Loucy (cell line): Measurements from ENCODE around the gene BMPER.

Experiments
- H2AFZ ChIP-seq: fragments of 200-600 bp; sonication (generic); 2 replicates; pipeline ENCODE4 v1.6.0; 2016; ENCODE audit warnings: antibody characterized with exemption, mild to moderate bottlenecking, low read length, moderate library complexity
- H3F3A ChIP-seq: fragments of 200-600 bp; 2 replicates; pipeline ENCODE4 v1.6.0; 2016; ENCODE audit warnings: antibody characterized with exemption, low read depth, mild to moderate bottlenecking
- H3K27me3 ChIP-seq: fragments of 200-600 bp; sonication (generic); 2 replicates; pipeline ENCODE4 v1.6.1; 2014; ENCODE audit warnings: low read length, mild to moderate bottlenecking; ENCODE audit not compliant: insufficient read depth, poor library complexity, severe bottlenecking
- H3K36me3 ChIP-seq: fragments of 200-600 bp; sonication (generic); 2 replicates; pipeline ENCODE4 v1.6.1; 2016; ENCODE audit warnings: low read length; ENCODE audit not compliant: insufficient read depth
- H3K4me1 ChIP-seq: fragments of 200-600 bp; sonication (generic); 2 replicates; pipeline ENCODE4 v1.5.1; 2014; ENCODE audit warnings: low read length, mild to moderate bottlenecking; ENCODE audit not compliant: insufficient read depth, poor library complexity, severe bottlenecking
- H3K4me2 ChIP-seq: fragments of 200-600 bp; sonication (generic); 2 replicates; pipeline ENCODE4 v1.6.0; 2014; ENCODE audit warnings: antibody characterized with exemption, low read length, low read depth, mild to moderate bottlenecking; ENCODE audit not compliant: poor library complexity, severe bottlenecking
- H3K4me3 ChIP-seq: fragments of 200-600 bp; sonication (generic); 2 replicates; pipeline ENCODE4 v1.5.1; 2014; ENCODE audit warnings: low read length, mild to moderate bottlenecking, mixed read lengths; ENCODE audit not compliant: poor library complexity, severe bottlenecking
- H3K79me2 ChIP-seq: fragments of 200-600 bp; sonication (generic); 2 replicates; pipeline ENCODE4 v1.6.1; 2014; ENCODE audit warnings: low read length; ENCODE audit not compliant: insufficient read depth
- H3K9ac ChIP-seq: fragments of 200-600 bp; sonication (generic); 2 replicates; pipeline ENCODE4 v1.6.0; 2014; ENCODE audit warnings: mild to moderate bottlenecking, low read depth, low read length, moderate library complexity; ENCODE audit not compliant: poor library complexity, severe bottlenecking
- H3K9me2 ChIP-seq: fragments of 200-600 bp; sonication (generic); replicated peaks from 2 replicates; pipeline ENCODE4 v1.6.1; 2016; ENCODE audit warnings: low read depth, low read length, mixed read lengths
- H3K9me3 ChIP-seq: fragments of 200-600 bp; sonication (generic); 2 replicates; pipeline ENCODE4 v1.6.1; 2014; ENCODE audit warnings: mild to moderate bottlenecking, antibody characterized with exemption, low read length, low read depth; ENCODE audit not compliant: insufficient read depth
- H4K20me1 ChIP-seq: fragments of 200-600 bp; sonication (generic); 2 replicates; pipeline ENCODE4 v1.6.0; 2014; ENCODE audit warnings: antibody characterized with exemption, low read length, mild to moderate bottlenecking; ENCODE audit not compliant: insufficient read depth, poor library complexity, severe bottlenecking
- EZH2phosphoT487 ChIP-seq: fragments of 200-600 bp; IDR thresholded peaks from 2 replicates; pipeline ENCODE4 v1.6.1; 2018; ENCODE audit warnings: antibody characterized with exemption, mild to moderate bottlenecking, moderate library complexity, borderline replicate concordance
- TF ChIP-seq, protein P1 (sequence below): fragments of 200-600 bp; sonication (generic); conservative IDR thresholded peaks from 2 replicates; pipeline ENCODE4 v1.5.1; 2014; ENCODE audit warnings: mild to moderate bottlenecking, antibody characterized with exemption, low read length

The BMPER gene

DNA sequence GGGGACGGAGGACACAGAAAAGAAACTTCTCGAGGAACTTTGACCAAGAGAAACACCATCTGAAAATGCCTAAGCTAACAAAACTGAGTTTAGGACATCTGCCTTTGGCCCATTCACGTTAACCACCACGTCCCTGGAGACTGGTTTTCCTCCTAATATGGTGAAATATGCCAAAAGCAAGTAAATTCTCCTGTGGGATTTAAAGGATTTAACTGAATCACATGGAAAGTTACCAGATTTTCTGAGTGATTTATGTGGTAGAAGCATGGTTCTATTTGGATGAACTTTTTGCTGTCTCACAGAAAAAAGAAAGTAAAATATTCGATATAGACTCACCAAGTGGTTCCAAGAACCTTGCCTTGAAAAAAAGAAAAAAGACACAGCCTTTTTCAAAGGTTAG is 30.4 kb upstream of the BMPER start:
- H3F3A ChIP-seq, result no peaks in the 10 kb centered on the region
- H3K27me3 ChIP-seq, result no peaks in the 10 kb centered on the region
- H3K9ac ChIP-seq, result no peak overlapping the region
- no peaks in the 10 kb centered on the region for H3K9me3 ChIP-seq
- H4K20me1 ChIP-seq, result no peaks in the 10 kb centered on the region
- H3K4me2 ChIP-seq, result no peak overlapping the region
- TF ChIP-seq, protein P1, sequence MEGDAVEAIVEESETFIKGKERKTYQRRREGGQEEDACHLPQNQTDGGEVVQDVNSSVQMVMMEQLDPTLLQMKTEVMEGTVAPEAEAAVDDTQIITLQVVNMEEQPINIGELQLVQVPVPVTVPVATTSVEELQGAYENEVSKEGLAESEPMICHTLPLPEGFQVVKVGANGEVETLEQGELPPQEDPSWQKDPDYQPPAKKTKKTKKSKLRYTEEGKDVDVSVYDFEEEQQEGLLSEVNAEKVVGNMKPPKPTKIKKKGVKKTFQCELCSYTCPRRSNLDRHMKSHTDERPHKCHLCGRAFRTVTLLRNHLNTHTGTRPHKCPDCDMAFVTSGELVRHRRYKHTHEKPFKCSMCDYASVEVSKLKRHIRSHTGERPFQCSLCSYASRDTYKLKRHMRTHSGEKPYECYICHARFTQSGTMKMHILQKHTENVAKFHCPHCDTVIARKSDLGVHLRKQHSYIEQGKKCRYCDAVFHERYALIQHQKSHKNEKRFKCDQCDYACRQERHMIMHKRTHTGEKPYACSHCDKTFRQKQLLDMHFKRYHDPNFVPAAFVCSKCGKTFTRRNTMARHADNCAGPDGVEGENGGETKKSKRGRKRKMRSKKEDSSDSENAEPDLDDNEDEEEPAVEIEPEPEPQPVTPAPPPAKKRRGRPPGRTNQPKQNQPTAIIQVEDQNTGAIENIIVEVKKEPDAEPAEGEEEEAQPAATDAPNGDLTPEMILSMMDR, result no peak
- no peak for TF ChIP-seq EZH2phosphoT487
- no peaks in the 10 kb centered on the region for H3K79me2 ChIP-seq
- no peak overlapping the region for H3K4me3 ChIP-seq
- no peaks in the 10 kb centered on the region for H3K9me2 ChIP-seq
- H3K4me1 ChIP-seq, result no peaks in the 10 kb centered on the region
- no peak overlapping the region for H2AFZ ChIP-seq
- H3K36me3 ChIP-seq, result no peaks in the 10 kb centered on the region

DNA sequence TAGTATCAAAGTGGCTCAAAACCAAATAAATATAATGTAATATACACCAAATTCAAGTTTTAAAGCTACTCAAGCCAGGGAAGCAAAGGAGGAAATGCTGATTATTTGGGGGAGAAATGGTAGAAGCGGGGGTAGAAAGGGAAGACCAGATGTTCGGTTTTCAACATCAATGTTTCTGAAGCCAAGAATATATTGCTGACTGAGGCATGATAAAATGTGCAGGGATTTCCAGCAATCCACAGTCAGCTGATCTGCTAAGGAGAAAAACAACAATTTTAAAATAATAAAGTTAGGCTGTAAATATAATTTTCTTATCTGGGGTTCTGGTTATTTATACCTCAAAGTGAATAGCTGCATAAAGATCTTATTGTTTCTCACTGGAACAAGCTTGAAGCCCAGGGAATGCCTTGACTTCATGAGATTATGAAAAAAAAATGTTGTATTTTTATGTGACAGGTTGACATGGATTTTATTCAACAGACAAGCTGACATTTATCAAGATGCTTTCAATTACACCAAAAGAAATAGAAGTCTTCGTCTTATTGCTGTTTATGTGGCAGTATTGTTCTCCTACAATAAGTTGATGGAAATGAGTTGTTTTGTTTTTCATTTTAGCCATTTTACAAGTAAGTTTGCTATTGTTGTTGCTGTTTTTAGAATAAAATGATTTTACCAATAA is 28.6 kb upstream of the BMPER start:
- Histone ChIP-seq H4K20me1 (no peaks in the 10 kb centered on the region), H3K36me3 (no peaks in the 10 kb centered on the region), H3K4me3 (no peak overlapping the region), H3K9ac (no peak overlapping the region), H3K9me2 (no peaks in the 10 kb centered on the region), H3K79me2 (no peaks in the 10 kb centered on the region), H2AFZ (no peak overlapping the region), H3K4me2 (no peak overlapping the region), H3K9me3 (no peaks in the 10 kb centered on the region), H3F3A (no peaks in the 10 kb centered on the region), H3K27me3 (no peaks in the 10 kb centered on the region), H3K4me1 (no peaks in the 10 kb centered on the region)
- TF ChIP-seq EZH2phosphoT487, result no peak
- TF ChIP-seq, protein P1, result no peak

DNA sequence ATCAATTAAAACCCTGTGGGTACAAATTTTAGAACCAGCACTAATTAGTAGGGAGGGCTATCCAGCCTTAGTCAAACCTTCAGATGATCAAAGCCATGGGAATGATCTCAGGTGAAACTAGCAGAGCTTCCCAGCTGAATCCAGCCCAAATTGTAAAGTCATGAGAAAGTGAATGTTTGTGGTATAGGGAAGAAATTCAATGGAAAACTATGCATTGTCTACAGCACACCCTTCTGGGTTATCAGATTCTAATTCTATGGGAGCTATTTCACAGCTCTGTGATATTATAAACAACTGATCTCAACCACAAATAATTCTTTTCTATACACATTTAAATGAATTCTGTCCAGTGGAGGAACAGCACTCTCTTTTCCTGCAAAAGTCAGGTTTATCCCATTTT is 24.6 kb upstream of the BMPER start:
- Histone ChIP-seq H3K36me3 (no peaks in the 10 kb centered on the region), H3F3A (no peaks in the 10 kb centered on the region), H2AFZ (no peak overlapping the region), H4K20me1 (no peaks in the 10 kb centered on the region), H3K9me2 (no peaks in the 10 kb centered on the region), H3K79me2 (no peaks in the 10 kb centered on the region), H3K4me1 (peaks cover 8% of the 10 kb centered on the region), H3K27me3 (no peaks in the 10 kb centered on the region), H3K9ac (no peak overlapping the region), H3K4me3 (no peak overlapping the region), H3K9me3 (no peaks in the 10 kb centered on the region), H3K4me2 (no peak overlapping the region)
- TF ChIP-seq EZH2phosphoT487, result no peak

DNA sequence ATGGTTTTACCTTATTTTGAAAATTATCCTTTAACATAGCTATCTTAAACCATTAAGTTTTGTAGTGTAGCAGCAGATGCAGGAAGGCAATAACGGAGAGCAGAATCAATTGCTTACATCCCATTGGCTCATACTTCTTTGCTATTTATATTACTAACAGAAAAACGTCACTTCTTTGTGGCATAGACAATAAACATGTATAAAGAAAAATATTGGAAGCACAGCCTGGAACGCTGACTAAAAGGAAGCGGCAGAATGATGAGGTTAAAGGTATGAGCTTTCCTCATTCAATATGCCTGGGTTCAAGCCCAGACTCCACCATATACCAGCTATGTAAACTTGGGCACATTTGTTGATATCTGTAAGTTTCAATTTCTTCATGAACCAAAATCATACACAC is 24.0 kb upstream of the BMPER start:
- Histone ChIP-seq H3K9me3 (no peaks in the 10 kb centered on the region), H4K20me1 (no peaks in the 10 kb centered on the region), H3F3A (no peaks in the 10 kb centered on the region), H3K4me2 (no peak overlapping the region), H3K9me2 (no peaks in the 10 kb centered on the region), H3K79me2 (no peaks in the 10 kb centered on the region), H3K4me3 (no peak overlapping the region), H3K36me3 (no peaks in the 10 kb centered on the region), H3K9ac (no peak overlapping the region), H2AFZ (no peak overlapping the region), H3K27me3 (no peaks in the 10 kb centered on the region), H3K4me1 (peaks cover 8% of the 10 kb centered on the region)
- TF ChIP-seq EZH2phosphoT487, result no peak
- TF ChIP-seq, protein P1, result no peak
